K562 (cell line): Measurements from ENCODE around the gene PPP6R1. TPM values are rescaled to one million over a fixed set of nuclear protein-coding genes. Genes with fewer than 3 reads are reported as not detected.

Source experiments
- DNMT1 ChIP-seq: fragments of 450-650 bp; IDR thresholded peaks from 2 replicates; pipeline ENCODE4 v1.6.1; 2016; ENCODE audit warnings: antibody characterized with exemption, mild to moderate bottlenecking
- ERF ChIP-seq: fragments of 450-650 bp; formaldehyde crosslinking; IDR thresholded peaks from 2 replicates; pipeline ENCODE4 v1.4.0; 2020; ENCODE audit warnings: mild to moderate bottlenecking, mixed read lengths
- HDAC1 ChIP-seq, 2 experiments: fragments of 450-650 bp; IDR thresholded peaks; 2 replicates each; pipeline ENCODE4 v1.6.1; 2016 to 2017; ENCODE audit warnings: inconsistent platforms in 1 of 2, mild to moderate bottlenecking in 1 of 2, moderate library complexity in 1 of 2
- HNRNPK ChIP-seq: fragments of 200-400 bp; formaldehyde crosslinking; IDR thresholded peaks from one replicate; pipeline ENCODE4 v1.6.1; 2018; ENCODE audit warnings: mild to moderate bottlenecking, low read depth, low read length; ENCODE audit not compliant: poor library complexity, severe bottlenecking
- HNRNPLL ChIP-seq: fragments of 200-400 bp; formaldehyde crosslinking; IDR thresholded peaks from 2 replicates; pipeline ENCODE4 v1.6.1; 2017; ENCODE audit warnings: low read length, low read depth, mild to moderate bottlenecking; ENCODE audit not compliant: poor library complexity, severe bottlenecking
- KLF10 ChIP-seq: fragments of 250-450 bp; sonication (Bioruptor Pico); IDR thresholded peaks from 2 replicates; pipeline ENCODE4 v1.6.1; 2021; ENCODE audit warnings: matching md5 sums
- LEF1 ChIP-seq: fragments of 450-650 bp; IDR thresholded peaks from 2 replicates; pipeline ENCODE4 v1.6.1; 2016; ENCODE audit warnings: mild to moderate bottlenecking
- MCM2 ChIP-seq: fragments of 450-650 bp; IDR thresholded peaks from 2 replicates; pipeline ENCODE4 v1.6.1; 2017; ENCODE audit warnings: low read depth, mild to moderate bottlenecking
- MEF2D ChIP-seq: conservative IDR thresholded peaks from 2 replicates; pipeline ENCODE4 v1.6.1; 2016; ENCODE audit warnings: low read depth, missing genetic modification characterization, missing compliant biosample characterization
- RCOR1 ChIP-seq, 2 experiments: IDR thresholded peaks; 2 replicates each; pipeline ENCODE4 v1.6.1; 2012; ENCODE audit warnings: low read depth in 2 of 2, low read length in 2 of 2, borderline replicate concordance in 1 of 2, improper control_type of control experiment in 1 of 2
- RNF2 ChIP-seq: sonication (generic); IDR thresholded peaks from 2 replicates; pipeline ENCODE4 v1.6.1; 2016
- RNF219 ChIP-seq: fragments of 250-450 bp; sonication (Bioruptor Pico); IDR thresholded peaks from 2 replicates; pipeline ENCODE4 v1.5.0; 2022; ENCODE audit warnings: mild to moderate bottlenecking
- SMAD3 ChIP-seq: fragments of 450-650 bp; formaldehyde crosslinking; conservative IDR thresholded peaks from 2 replicates; pipeline ENCODE4 v1.4.0; 2020; ENCODE audit warnings: mild to moderate bottlenecking
- TAF9B ChIP-seq: fragments of 450-650 bp; IDR thresholded peaks from 2 replicates; pipeline ENCODE4 v1.6.1; 2018; ENCODE audit warnings: mild to moderate bottlenecking; ENCODE audit not compliant: partially characterized antibody
- TSC22D4 ChIP-seq: fragments of 450-650 bp; IDR thresholded peaks from 2 replicates; pipeline ENCODE4 v1.6.1; 2016; ENCODE audit warnings: missing genetic modification characterization, missing biosample characterization, control low read depth
- USF1 ChIP-seq: sonication (generic); formaldehyde crosslinking; IDR thresholded peaks from 2 replicates; pipeline ENCODE4 v1.9.0; 2022; ENCODE audit warnings: mild to moderate bottlenecking, missing genetic modification reagents
- ZKSCAN8 ChIP-seq: fragments of 200-800 bp; sonication (Bioruptor generic); IDR thresholded peaks from 2 replicates; pipeline ENCODE4 v1.6.1; 2016; ENCODE audit warnings: missing genetic modification characterization, missing compliant biosample characterization
- ZNF184 ChIP-seq: sonication (generic); formaldehyde crosslinking; IDR thresholded peaks from 2 replicates; pipeline ENCODE4 v1.5.0; 2020; ENCODE audit warnings: missing genetic modification reagents
- polyA plus RNA-seq, 8 experiments: library from polyadenylated mRNA; depleted of rRNA in 4 of 8; stranded (reverse) in 5 of 8; unstranded in 3 of 8; fragments of >200 nt; fragmentation: Nextera tagmentation in 2 of 8; fragmentation: Illumina TruSeq in 1 of 8; extraction: Ambion mirVana in 2 of 8; extraction: Trizol in 1 of 8; gene quantifications; 2 replicates each; pipeline versions ENCODE4 v1.2.1 to v1.2.3, GENCODE V29; 2011 to 2014; ENCODE audit warnings: inconsistent platforms in 1 of 8, missing spikeins in 1 of 8
- total RNA-seq, 7 experiments: library from RNA; depleted of rRNA in 6 of 7; stranded (reverse); fragments of >200 nt in 6 of 7; fragmentation: Illumina TruSeq in 2 of 7; extraction: Trizol in 2 of 7; gene quantifications; 2 replicates each; pipeline versions ENCODE4 v1.2.1 to v1.2.3, GENCODE V29; 2011 to 2021; ENCODE audit warnings: low replicate concordance in 1 of 7
- TF ChIP-seq, protein P1 (sequence below): sonication (generic); formaldehyde crosslinking; IDR thresholded peaks from 2 replicates; pipeline ENCODE4 v1.8.1; 2023; ENCODE audit warnings: mild to moderate bottlenecking, missing genetic modification reagents
- TF ChIP-seq, protein P2 (sequence below): IDR thresholded peaks from 2 replicates; pipeline ENCODE4 v1.6.1; 2011; ENCODE audit warnings: borderline replicate concordance, low read depth, mild to moderate bottlenecking, moderate library complexity, low read length; ENCODE audit not compliant: insufficient read depth, poor library complexity, severe bottlenecking

PPP6R1 gene
- total and polyA plus RNA-seq, 9 of the 15 experiments (the other 6 are each of a cell fraction or from before 2014, with no cell fraction given) = 0.48 to 135 (median 37.2) TPM

DNA sequence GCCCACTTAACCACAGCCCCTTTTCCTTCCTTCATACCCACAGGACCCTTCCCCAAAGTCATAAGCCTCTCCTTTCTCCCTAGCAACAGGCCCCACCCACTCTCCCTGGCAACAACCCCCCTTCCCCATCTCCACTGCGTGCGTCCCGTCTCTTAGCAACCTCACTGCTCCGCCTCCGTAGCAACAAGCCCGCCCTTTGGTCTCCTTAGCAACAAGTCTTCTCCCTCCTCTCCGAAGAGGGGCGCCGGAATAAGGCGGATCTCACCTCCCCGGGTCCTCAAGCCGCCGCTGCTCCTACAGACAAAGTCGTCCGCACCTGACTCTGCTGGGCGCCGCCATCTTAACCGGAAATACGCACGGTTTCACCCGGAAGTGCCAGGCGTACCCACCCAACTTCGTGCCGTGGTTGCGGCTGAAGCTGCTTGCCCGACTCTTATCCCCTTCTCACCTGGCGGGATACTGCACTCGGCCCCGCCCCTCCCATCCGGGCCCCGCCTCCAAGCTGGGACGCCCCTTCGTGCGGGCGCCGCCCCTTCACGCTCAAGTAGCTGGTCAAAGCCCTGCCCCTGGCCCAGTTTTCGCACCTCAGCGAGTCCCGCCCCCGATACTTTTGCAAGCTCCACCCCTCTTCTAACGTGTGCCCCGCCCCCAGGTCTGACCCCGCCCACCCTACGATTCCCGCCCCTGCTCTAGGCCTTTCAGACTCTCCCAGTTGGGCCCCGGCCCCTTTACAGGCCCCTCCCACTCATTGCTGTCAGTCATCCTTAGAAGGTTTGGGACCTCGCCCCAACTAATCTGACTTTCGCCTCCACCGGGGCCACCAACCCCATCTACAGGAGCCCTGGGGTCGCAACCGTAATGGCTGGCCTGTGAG, 21.2 kb upstream of the PPP6R1 start, which contains the start of gene HSPBP1 (continued):
- TF ChIP-seq RCOR1 (IDR thresholded peaks at IDR 0.05; ENCODE audit: borderline replicate concordance in 1 of 2, low read depth in 2 of 2, low read length in 2 of 2) (peak in 1 of 2 experiments; percentile 61; a peak in 2 of 4 replicates), TAF9B (no peak), KLF10 (no peak), LEF1 (peak; percentile 50), RNF219 (no peak), HNRNPLL (peak; percentile 35), ERF (CRISPR knock-in tag) (peak; percentile 67; the same call in 1 of the 2 replicates), TSC22D4 (no peak), RNF2 (peak; percentile 20; the same call in 1 of the 2 replicates), DNMT1 (no peak), SMAD3 (CRISPR knock-in tag) (no peak), HDAC1 (IDR thresholded peaks at IDR 0.05) (peak; percentile 80 to 100; a peak in 3 of 4 replicates), MEF2D (tag) (no peak; the same call in 1 of the 2 replicates), ZNF184 (CRISPR knock-in tag) (no peak), USF1 (CRISPR knock-in tag) (0 out of 2 replicates have a peak, but pooled peaks have one; percentile 43), HNRNPK (no peak), ZKSCAN8 (CRISPR knock-in tag) (no peak), MCM2 (no peak)
- TF ChIP-seq, protein P1, sequence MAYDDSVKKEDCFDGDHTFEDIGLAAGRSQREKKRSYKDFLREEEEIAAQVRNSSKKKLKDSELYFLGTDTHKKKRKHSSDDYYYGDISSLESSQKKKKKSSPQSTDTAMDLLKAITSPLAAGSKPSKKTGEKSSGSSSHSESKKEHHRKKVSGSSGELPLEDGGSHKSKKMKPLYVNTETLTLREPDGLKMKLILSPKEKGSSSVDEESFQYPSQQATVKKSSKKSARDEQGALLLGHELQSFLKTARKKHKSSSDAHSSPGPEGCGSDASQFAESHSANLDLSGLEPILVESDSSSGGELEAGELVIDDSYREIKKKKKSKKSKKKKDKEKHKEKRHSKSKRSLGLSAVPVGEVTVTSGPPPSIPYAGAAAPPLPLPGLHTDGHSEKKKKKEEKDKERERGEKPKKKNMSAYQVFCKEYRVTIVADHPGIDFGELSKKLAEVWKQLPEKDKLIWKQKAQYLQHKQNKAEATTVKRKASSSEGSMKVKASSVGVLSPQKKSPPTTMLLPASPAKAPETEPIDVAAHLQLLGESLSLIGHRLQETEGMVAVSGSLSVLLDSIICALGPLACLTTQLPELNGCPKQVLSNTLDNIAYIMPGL (CRISPR knock-in tag) = no peak
- TF ChIP-seq, protein P2, sequence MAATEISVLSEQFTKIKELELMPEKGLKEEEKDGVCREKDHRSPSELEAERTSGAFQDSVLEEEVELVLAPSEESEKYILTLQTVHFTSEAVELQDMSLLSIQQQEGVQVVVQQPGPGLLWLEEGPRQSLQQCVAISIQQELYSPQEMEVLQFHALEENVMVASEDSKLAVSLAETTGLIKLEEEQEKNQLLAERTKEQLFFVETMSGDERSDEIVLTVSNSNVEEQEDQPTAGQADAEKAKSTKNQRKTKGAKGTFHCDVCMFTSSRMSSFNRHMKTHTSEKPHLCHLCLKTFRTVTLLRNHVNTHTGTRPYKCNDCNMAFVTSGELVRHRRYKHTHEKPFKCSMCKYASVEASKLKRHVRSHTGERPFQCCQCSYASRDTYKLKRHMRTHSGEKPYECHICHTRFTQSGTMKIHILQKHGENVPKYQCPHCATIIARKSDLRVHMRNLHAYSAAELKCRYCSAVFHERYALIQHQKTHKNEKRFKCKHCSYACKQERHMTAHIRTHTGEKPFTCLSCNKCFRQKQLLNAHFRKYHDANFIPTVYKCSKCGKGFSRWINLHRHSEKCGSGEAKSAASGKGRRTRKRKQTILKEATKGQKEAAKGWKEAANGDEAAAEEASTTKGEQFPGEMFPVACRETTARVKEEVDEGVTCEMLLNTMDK = peak; percentile 14
